Measurements from ENCODE around the gene ITM2C.

The ITM2C gene

DNA sequence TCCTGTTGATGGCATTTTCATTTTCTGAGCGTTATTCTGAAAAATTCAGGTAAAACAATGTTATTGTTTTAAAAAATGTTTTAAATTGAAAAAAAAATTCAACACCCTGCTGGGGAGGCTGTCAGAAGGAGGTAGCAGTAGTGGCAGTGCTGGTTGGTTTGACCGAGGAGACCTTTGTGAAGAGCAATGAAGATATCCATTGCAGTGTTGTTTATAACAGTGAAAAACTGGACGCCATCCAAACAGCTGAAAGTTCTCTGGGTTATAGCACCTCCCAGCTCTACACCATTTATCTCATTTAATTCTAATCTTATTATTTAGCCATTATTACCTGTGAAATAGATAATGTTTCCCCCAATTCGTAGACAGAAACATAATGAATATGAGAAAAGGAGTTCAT, 12.6 kb upstream of the ITM2C start:
- DNase-seq = no peak

DNA sequence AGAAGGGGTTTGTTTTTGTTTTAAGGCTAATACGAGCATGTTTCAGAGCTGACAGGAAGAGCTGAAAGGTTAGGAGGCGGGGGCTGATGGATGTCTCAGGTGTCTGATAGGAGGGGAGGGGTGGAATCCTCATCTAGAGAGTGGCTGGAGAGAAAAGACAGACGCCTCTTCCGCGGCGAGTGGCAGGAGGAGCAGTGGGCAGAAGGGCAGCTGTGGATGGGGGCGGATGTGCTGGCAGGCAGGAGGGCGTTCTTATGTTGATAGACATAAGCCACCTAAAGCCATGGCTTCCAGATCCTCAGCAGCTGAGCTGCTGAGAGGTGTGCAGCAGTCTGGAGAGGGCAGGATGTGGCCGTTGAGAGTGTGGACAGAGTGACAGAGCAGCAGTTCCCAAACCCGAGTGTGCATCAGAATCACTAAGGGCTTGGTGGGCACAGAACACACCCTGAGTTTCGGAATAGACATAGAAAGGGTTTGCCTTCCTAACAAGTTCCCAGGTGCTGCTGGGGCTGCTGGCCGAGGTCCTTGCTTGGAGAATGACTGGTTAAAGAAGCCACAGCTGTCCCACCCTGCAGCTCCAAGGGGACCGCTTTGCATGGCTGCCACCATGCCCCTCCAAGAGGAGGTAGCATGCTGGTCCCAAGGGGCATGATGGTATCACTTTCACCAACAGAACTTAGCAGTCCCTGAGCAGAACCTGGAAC, 3.0 kb upstream of the ITM2C start:
- no peak for DNase-seq

DNA sequence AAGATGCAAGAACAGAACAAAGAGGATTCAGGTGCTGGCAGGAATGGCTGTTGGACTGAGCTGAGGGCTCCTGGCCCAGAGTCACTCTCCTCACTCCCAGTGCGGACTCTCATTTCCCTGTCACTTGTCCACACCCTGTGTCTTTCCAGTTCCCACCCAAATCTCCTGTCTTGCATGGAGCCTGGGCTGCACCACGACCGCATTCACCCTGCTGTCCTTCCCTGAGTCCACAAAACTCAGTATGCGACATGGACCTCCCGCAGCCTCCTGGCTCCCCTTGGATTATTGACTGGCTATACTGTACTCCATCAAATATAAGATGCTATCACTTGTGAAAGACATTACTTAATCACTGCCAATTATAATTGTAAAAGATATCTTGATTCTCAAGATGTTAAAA, 2.5 kb upstream of the ITM2C start:
- no peak for DNase-seq

DNA sequence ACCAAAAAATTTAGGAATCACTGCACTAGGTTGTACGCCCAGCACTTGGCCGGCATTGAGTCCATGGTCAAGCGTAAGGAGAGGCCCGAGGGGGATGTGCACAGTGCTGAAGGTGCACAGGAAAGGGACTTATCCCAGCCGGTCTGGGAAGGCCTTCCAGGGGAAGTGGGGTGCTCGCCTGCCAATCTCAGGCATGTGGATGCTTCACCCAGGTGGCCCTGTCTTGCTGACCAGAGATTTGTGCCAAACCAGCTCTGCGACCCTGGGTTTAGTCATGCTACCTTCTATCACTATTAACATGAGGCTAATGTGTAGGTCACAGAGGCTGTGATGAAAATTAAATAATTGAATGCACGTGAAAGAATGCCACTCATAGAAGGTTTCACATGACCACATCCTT, 1.7 kb upstream of the ITM2C start:
- DNase-seq = no peak

DNA sequence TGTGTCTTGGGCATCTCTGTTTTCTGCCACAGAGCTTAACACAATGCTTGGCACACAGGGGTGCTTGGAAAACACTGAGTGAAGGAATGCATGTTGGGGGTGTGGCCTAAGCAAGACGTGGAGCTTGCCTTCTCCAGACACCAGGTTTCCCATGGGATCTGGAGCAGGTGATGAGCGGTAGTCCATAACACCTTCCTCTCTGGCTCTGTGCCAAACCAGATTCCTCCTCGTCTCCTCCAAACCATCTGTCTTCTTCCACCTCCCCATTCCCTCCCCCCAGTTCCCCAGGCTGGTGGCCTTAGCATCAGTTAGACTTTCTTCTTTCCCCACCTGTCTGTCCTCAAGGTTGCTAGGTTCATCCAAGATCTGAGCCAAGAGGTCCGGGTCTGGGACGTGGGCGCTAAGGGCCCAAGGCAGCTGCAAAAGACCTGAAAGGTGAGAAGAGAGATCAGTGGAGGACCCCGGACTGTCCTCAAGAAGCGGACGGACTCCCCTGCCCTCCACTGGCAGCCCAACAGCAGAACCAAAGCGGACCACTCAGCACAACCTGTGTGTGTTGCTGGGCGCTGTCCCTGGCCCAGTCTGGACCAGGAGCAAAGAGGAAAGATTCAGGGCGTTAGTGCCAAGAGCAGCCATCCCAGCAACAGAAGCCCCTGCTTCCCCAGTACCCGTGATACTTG, 1.2 kb upstream of the ITM2C start:
- no peak for DNase-seq

DNA sequence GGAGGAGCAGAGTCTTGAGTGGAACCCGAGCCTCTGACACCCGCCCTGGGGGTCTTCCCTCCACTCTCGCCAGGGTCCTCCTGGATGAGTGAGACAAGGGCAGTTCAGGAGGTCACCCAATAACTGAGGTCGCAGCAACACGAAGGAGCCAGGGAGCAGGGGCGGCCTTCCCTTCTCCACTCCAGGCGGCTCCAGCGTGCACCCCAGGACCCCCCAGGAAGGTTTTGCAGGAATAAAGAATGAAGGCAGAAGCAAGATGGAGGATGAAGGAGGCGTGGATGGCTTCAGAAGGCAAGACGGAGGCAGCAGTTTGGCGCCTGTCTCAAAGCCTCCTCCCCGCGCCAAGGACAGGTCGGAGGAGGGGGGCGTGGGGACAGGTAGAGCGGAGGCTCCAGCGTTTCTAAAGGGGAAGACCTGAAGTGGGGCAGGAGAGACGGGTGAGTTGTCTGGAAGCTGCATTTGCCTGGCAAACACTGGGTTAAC, 579 bp upstream of the ITM2C start:
- no peak for DNase-seq

DNA sequence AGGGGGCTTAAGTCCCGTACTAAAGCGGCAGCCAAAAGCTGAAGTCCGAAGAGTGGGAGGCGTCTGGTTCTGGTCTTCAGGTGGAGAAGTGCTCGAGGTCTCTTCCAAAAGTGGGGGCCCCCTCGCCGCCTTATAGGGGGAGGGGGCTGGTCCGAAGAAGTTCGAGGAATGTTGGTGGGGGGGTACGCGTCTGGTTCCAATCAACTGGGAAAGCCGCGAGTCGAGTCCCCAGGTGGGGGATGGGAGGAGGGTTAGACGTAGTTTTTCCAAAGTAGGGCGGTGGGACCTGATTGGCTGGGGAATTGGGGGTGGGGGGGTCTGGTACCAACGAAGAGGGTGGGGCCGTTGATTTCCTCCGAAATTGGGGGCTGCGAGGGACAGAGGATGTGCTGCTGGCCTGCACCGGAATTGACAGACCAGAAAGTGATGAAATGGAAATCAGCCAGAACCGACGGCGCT, 594 bp downstream of the ITM2C start:
- DNase-seq = no peak

DNA sequence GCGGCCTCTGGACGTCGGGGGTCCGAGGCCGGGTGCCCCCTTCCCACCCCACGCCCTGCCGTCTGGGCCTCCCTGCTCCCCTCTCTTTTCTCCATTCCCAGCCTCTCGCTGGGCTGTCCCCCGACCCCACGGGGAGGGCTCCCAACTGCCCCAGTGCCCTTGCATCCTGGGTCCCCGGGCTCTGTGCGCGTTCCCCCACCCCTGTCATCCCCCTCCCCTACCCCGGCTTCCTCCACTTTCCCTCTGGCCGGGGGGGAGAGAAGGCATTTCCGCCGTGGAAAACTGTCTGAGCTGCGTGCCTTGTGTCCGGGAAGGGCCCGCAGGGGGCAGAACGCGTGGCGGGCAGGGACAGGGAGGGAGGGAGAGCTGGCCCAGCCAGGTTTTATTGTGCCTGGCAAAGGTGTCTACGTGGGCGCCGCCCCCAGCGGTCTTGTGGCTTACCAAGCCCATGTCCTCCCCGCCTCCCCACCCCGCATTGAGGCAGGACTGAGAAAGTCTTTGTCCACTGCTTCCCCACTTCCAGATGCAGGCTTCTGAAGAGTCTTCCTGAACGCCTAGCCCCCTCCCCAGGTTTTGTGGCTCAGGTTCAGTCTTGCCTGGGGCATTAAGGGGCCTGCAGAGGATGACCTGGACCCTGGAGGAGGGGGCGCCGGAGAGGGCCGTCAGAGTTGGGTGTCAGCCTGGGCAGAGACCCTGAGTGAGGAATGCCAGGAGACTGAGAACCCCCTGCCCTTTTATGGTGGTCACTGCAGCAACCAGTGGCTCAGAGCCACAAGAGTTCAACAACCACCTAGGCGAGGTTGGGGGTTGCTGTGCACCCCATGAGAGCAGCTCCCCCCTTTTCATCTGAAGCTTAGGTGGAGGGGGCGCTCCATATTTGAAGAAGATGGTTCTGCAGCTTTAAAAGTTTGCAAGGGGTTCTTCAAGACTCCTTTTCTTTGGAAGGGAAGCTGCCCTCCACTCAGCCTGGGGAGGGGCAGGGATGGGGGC, 1.3 kb downstream of the ITM2C start:
- no peak for DNase-seq

DNA sequence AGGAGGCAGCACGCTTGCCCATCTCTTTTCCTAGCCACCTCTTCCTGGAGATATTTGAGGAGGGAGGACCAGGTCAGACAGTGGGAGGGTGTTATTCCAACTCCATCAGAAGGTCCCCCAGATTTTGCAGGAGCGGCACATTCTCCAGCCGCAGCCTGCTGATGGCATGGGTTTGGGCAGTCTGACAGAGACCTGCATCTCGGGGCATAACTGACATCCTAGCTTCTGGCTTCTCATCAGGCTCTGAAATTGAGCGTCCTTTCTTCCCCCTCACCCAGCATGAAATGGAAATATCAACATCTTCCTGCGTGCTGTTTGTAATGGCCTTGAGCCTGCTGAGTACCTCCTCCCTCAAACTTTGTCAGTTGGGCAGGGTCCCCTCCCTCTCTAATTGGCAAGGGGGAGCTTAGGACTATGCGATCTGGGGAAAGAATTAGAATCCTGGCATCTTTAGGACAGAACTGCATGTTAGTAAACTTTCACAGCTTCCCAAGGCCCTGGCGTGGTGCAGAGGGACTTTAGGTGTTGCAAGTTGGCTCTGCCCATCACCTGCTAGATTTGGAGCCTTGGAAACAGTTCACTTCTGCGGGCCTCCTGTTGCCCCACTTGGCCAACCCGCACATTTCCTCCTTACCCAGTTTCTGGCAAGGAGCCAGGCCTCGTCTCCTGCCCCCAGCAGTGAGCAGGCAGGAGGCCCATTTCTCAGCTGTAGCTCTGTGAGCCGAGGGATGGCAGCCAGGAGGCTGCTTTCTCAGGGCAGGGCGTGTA, 2.2 kb downstream of the ITM2C start:
- no peak for DNase-seq

DNA sequence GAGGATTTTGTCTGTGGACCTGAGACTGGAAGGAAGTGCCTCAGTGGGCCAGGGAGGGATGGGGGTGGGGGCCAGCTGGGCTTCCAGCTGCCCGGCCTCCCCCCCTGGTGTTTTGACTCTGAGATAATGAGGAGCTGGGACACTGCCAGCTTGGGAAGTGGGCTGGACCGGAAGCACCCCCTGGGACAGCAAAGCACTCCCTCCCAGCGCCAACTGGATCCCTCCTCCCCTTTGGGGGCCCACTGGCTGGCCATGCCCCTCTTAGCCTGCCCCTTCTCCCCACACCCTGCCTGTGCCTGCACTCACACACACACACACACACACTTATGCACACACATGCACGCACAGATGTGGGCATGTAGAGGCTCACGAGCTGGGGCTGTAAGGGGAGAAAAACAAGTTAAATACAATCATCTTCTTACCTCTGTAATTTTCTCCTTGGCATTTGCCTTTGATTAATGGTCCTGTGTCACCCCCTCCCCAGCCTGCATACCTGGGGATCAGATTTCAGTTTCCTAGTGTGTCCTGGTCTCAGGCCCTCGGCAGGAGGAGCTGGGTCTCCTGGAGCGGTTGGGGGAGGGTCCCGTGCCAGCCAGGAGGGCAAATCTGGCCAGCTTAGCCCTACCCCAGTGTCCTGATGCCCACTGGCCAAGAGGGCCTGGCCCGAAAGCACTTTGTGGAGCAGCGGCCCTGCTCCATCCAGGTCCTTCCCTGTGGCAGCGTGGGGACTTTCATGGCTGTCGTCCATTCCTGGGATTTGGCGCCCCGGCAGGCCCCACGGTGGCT, 3.6 kb downstream of the ITM2C start:
- DNase-seq = no peak

DNA sequence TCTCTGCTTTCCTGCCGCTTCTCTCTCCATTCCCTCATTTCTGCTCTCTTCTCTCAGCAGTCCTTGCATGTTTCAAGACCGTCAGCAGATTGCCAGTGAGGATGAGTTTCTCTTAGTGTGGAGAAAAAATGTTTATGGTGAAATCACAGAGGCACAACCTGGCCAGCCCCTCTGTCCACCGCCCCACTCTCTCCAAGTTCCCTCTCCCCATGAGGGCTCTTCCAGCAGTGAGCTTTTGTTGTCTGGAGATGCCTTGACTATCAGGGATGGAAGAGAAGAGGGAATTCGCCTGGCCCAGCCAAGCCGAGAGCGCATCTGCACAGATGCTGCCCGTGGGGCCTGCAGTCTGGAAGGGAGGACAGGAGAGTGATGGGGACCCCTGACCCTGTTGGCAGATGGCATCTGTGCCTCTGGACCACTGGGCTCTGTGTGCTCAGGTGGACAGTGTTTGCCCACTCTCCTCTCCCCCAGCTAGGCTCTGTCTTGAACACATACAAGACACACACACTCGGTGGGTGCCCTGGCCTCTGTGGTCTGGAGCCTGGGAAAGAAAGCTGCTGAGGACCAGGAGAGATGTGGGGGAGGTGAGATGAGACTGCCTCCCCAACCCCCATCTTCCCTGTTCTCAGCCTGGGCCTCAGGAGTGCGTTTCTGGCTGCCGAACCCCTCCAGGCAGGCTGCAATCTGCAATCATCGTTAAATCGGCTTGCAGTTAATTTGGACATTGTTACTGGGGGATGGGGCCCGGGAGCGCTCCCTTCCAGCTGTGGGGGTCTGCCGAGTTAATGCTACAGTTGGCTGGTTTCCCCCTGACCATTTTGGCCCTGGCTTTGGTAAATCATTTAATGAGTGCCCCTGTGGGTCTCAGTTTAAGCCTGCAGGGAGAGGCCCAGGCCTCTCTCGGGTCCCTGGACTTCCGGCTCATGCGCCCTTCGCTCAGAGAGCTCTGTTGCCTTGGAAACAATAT, 4.5 kb downstream of the ITM2C start:
- DNase-seq = no peak

DNA sequence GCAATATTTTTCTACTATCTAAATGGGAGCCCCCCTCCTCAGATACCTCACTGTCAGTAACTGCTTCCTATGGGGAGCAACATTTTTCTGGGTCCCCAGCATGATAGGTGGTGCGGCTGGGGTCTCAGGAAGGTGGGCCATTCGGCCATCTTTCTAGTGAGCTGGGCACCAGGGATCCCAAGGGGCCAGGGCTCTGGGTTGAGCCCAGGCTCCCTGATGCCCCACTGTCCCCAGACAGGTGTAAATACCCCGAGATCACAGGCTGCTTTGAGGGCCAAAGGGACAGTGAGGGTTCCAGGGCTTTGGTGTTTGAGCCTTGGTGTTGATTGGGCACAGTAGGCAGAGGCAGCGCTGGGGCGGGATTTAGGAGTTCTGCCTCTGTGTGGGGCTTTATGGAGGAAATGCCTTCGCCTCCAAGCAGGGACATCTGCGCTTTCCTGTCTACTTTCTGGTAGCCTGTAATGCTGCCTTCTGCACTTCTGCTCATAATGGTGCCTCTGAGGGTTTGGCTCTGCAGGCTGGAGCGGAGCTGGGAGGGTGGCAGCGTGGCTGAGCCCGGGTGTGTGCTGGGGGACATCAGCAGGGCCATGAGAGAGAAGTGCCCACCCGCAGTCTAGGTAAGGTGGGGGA, 5.3 kb downstream of the ITM2C start:
- no peak for DNase-seq

DNA sequence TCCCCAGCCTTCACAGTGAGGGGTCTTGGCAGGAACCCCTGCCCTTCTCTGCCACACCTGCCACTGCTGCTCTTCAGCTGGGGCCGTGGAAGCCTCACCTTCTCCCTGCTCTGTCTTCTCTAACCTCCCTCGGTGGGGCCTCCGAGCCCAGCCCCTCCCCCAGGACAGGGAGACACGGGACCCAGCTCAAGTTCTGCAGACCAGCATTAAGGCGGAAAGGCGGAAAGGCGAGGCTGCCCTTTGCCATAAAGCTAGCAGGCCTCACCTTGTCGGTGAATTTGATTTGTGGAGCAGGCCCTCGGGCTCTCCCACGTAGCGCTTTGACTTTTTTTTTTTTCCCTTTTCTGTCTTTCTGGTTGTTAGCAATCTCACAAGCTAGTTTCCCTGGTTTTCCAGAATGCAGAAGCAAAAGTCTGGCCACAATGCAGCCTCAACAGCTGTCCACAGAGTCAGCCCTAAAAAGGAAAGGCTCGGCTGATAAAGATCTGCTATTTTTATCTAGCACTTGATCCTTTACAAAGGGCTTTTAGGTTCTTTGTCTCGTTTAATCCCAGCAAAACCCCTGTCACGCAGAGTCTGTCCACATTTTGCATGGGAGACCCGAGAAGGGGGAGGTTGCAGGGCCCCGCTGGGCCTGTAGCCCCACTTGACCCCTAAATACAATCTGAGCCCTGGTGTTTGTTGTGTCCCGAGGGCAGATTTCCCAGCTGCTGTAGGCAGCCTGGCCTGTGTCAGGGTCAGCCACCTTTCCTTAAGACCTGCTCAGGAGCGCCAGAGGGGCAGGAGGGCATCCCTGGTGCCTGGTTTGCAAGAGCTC, 6.0 kb downstream of the ITM2C start:
- DNase-seq = no peak

DNA sequence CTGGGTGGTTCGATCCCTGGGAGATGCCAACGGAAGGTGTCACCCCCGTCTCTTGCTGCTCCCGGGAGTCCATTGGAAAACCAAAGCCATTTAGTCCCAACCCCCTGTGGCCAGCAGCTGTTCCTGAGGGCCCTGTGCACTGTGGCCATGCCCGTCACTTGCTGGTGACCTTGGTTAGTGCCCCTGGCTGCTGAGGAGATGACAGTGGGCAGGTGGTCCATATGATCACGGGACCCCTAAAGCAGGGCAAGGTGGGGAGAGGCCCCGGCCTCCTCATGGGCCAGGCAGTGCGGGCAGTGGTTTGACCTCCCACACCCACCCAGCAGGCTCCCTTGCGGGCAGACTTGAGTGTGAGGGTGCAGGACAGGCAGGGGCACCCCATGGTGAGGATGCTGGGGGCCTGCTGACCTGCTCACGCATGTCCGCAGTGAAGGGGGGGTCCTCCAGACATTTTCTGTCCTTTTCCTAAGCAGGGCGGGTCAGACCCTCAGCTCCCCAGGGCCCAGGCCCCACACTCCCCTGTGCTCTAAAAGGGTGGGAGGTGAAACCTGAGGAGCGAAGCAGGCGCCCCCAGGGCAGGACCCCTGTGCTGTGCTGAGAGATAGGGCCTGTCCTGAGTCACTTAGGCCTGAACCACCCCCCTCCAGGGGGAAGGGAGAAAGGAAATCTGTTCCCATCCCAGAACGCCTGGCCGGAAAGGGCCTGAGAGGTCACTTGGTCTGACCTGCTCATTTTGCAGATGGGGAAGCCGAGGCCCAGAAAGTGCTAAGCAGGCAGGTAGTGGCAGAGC, 6.8 kb downstream of the ITM2C start:
- no peak for DNase-seq

DNA sequence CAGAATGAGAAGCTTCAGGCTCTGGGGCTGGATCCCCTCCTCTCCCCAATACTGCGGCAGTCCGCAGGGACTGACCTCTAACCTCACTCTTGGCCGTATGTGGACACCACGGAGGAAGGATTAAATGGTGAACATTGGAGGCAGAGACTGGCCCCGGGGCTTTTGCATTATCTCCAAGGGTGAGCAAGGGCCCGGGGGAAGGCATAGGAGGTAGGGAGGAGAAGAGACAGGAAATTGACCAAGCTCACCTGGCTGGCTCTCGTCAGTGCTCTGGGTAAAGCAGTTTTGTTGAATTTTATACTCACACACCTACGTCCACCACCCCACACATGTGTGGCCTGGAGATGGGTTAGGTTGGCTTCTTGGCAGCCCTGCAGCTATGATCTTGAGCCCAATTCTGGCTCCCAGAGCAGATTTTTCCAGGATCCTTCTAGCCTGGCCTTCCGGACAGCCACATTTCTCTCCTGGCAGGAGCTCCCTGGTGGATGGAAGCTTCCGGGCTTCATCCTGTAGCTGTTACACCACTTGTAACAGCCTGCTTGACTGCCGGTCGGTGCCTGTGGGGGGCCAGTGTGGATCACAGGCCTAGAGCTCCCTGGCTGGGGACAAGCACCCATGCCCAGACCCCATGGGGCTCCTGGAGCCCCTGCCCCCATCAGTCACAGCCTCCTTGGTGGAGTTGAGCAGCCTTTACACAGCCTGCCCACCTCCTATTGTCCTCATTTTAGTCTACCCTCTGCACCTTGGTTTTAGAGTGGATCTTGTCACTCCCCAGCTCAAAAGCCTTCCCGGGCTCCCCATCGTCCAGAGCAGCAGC, 7.6 kb downstream of the ITM2C start:
- no peak for DNase-seq

DNA sequence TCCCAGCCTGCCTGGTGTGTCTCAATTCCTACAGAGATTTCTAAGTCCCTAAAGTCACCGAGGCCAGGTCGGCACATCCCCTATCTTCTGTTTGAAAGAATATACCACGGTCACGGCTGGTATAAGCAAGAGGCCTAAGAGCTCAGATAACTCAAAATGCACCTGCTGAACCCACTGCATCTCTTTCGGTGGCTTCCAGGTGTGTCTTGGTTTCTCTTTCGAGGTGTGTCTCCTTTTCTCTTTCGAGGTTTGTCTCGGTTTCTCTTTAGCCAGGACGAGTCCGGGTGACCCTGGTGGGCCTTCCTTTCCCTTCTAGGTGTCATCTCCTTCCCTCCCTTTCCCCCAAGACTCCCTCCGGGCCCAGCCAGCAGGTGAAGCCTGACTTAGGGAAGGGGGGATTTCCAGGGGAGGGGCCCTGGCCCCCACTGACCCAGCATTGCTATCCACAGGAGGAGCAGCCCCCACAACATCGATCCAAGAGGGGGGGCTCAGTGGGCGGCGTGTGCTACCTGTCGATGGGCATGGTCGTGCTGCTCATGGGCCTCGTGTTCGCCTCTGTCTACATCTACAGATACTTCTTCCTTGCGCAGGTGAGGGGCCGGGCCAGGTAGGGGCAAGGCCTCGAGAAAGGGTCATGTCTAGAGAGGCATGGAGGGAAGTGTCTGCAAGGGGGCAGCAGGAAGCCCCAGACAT, 8.4 kb downstream of the ITM2C start:
- DNase-seq = no peak
